ENCODE measurements around the gene FTO. TPM values are rescaled to one million over a fixed set of nuclear protein-coding genes. Genes with fewer than 3 reads are reported as not detected.

Gene FTO
- total RNA-seq, 1 donor from 2014 or later, result 75.6 TPM

DNA sequence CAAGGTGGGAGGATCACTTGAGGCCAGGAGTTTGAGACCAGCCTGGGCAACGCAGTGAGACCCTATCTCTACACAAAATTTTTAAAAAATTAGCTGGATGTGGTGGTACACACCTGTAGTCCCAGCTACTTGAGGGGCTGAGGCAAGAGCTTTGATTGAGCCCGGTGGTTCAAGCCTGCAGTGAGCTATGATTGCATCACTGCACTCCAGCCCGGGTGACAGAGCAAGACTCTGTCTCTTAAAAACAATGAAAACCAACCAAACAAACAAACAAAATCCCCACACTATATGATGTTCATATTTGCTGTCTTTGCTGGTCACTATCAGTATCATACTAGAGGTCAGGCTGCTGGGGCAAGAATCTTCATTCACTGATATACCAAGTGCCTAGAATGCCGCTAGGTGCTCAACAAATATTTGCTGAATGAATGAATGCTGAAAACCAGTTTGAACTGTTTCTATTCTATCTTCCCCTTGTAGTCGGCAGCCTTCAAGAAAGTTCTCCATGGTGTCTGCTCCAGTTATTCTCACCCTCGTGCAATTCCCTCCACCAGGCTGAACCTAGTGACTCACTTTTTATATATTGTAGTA lies 455.6 kb downstream of the FTO start:
- H3K9me3 ChIP-seq, result no peaks in the 10 kb centered on the region
- no peaks in the 10 kb centered on the region for H3K36me3 ChIP-seq
- DNase-seq (no peak), ATAC-seq (no peak)
- H3K27me3 ChIP-seq, result no peaks in the 10 kb centered on the region
- no peak overlapping the region for H3K27ac ChIP-seq
- TF ChIP-seq, protein P1, sequence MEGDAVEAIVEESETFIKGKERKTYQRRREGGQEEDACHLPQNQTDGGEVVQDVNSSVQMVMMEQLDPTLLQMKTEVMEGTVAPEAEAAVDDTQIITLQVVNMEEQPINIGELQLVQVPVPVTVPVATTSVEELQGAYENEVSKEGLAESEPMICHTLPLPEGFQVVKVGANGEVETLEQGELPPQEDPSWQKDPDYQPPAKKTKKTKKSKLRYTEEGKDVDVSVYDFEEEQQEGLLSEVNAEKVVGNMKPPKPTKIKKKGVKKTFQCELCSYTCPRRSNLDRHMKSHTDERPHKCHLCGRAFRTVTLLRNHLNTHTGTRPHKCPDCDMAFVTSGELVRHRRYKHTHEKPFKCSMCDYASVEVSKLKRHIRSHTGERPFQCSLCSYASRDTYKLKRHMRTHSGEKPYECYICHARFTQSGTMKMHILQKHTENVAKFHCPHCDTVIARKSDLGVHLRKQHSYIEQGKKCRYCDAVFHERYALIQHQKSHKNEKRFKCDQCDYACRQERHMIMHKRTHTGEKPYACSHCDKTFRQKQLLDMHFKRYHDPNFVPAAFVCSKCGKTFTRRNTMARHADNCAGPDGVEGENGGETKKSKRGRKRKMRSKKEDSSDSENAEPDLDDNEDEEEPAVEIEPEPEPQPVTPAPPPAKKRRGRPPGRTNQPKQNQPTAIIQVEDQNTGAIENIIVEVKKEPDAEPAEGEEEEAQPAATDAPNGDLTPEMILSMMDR (IDR thresholded peaks at IDR 0.05), result no peak
- no peaks in the 10 kb centered on the region for H3K4me1 ChIP-seq
- intact Hi-C loops (cut with DNase I), result no loop called here
- H3K4me3 ChIP-seq, result no peak overlapping the region

DNA sequence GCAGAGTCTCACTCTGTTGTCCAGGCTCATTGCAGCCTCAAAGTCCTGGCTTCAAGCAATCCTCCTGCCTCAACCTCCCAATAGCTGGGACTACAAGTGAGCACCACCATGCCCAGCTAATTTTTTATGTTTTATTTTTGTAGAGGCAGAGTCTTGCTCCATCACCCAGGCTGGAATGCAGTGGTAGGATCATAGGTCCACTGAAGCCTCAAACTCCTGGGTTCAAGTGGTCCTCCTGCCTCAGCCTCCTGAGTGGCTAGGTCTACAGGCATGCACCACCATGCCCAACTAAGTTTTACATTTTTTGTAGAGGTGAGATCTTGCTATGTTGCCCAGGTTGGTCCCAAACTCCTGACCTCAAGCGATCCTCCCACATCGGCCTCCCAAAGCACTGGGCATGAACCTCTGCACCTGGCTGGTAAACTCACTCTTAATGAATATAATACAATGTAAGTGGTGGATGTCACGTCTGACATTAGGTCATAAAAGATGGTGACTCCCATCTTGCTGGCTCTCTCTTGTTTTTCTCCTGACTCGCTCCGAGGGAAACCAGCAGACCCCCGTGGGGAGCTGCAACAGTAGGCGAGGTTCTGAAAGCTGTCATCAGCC lies 456.4 kb downstream of the FTO start:
- no peaks in the 10 kb centered on the region for H3K36me3 ChIP-seq
- no peaks in the 10 kb centered on the region for H3K27me3 ChIP-seq
- TF ChIP-seq, protein P1 (IDR thresholded peaks at IDR 0.05), result no peak
- H3K27ac ChIP-seq, result no peak overlapping the region
- DNase-seq (no peak), ATAC-seq (no peak)
- H3K9me3 ChIP-seq, result no peaks in the 10 kb centered on the region
- no peak overlapping the region for H3K4me3 ChIP-seq
- no peaks in the 10 kb centered on the region for H3K4me1 ChIP-seq
- intact Hi-C loops (cut with DNase I), result no loop called here

GRCh38 chr16:54160939-54161897 lies 457.3 kb downstream of the FTO start:
- no peak overlapping the region for H3K4me3 ChIP-seq
- no peaks in the 10 kb centered on the region for H3K36me3 ChIP-seq
- ATAC-seq (no peak), DNase-seq (no peak)
- H3K27me3 ChIP-seq, result no peaks in the 10 kb centered on the region
- H3K4me1 ChIP-seq, result no peaks in the 10 kb centered on the region
- TF ChIP-seq, protein P1 (IDR thresholded peaks at IDR 0.05), result no peak
- no peak overlapping the region for H3K27ac ChIP-seq
- intact Hi-C loops (cut with DNase I), result no loop called here
- H3K9me3 ChIP-seq, result no peaks in the 10 kb centered on the region

DNA sequence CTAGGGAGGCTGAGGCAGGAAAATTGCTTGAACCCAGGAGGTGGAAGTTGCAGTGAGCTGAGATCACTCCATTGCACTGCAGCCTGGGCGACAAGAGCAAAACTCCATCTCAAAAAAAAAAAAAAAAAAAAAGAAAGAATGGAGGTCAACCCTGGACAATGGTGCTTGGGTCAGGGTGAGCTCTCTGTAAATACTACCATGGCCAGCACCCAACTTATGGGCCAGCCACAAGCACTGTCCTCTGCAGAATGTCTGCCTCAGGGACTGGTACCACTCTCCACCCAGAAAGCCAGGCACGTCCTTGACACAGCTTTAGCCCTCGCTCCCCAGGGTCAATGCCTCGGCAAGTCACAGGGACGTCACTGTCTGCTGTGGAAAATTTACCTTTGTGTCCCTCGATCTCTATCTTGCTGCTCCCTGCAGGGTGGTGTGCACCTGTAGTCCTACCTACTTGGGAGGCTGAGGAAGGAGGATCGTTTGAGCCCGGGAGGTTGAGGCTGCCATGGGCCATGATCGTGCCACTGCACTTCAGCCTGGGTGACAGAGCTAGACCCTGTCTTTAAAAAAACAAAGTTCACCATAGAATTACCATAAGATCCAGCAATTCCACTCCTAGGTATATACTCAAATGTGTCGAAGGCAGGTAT lies 459.4 kb downstream of the FTO start:
- no peak for ATAC-seq
- no peak overlapping the region for H3K4me3 ChIP-seq
- TF ChIP-seq, protein P1 (IDR thresholded peaks at IDR 0.05), result no peak
- intact Hi-C loops (cut with DNase I), result no loop called here
- no peak overlapping the region for H3K27ac ChIP-seq
- no peaks in the 10 kb centered on the region for H3K27me3 ChIP-seq
- no peaks in the 10 kb centered on the region for H3K4me1 ChIP-seq
- no peaks in the 10 kb centered on the region for H3K36me3 ChIP-seq
- no peak for DNase-seq
- H3K9me3 ChIP-seq, result no peaks in the 10 kb centered on the region

- TF ChIP-seq, protein P1 (IDR thresholded peaks at IDR 0.05), result no peak
- DNase-seq, result no peak
- intact Hi-C loops (cut with DNase I), result no loop called here
- Histone ChIP-seq H3K27me3 (no peaks in the 10 kb centered on the region), H3K27ac (no peak overlapping the region), H3K4me3 (no peak overlapping the region), H3K36me3 (no peaks in the 10 kb centered on the region), H3K9me3 (no peaks in the 10 kb centered on the region), H3K4me1 (no peaks in the 10 kb centered on the region)
- ATAC-seq, result no peak
Measured at GRCh38 chr16:54164789-54165173, 460.8 kb downstream of the FTO start.

All from upper lobe of right lung (tissue), 1 donor.